ENCODE data around the gene CCR2. TPM values are rescaled to one million over a fixed set of nuclear protein-coding genes. Genes with fewer than 3 reads are reported as not detected.
"Not testable (repeated sequence)": the region's sequence is repeated elsewhere in the genome, so short reads cannot be mapped to it uniquely, and the experiment has no call there.

CCR2 gene
- total RNA-seq, 3 donors from 2014 or later = 1.2 to 3.4 (median 2.2) TPM

DNA sequence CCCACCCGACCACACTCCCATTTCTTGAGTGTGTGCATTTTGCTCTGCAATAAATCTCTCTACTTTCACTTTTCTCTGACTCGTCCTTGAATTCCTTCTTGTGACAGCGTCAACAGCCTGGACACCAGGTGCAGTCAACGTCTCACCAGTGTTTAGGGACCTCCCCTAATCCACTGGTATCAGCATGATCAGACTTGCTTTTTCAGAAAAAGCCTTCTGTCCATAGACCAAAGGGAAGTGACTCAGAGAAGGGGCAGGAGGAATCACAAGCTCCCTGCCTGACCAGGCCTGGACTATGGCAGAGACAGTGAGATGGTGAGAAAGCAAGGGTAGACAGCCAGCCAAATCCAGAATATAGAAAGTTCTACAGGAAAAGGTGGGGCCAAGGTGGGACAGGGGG lies 32.3 kb downstream of the CCR2 start:
- Histone ChIP-seq H3K9me3 (no peaks in the 10 kb centered on the region), H3K4me1 (ENCODE audit: low read depth) (peaks cover 22% of the 10 kb centered on the region), H3K36me3 (ENCODE audit: low read depth) (no peaks in the 10 kb centered on the region), H3K4me3 (no peak overlapping the region)
- ATAC-seq (peak; percentile 87), DNase-seq (peak in 1 of 3 donors; percentile 42)
- TF ChIP-seq, protein P1, sequence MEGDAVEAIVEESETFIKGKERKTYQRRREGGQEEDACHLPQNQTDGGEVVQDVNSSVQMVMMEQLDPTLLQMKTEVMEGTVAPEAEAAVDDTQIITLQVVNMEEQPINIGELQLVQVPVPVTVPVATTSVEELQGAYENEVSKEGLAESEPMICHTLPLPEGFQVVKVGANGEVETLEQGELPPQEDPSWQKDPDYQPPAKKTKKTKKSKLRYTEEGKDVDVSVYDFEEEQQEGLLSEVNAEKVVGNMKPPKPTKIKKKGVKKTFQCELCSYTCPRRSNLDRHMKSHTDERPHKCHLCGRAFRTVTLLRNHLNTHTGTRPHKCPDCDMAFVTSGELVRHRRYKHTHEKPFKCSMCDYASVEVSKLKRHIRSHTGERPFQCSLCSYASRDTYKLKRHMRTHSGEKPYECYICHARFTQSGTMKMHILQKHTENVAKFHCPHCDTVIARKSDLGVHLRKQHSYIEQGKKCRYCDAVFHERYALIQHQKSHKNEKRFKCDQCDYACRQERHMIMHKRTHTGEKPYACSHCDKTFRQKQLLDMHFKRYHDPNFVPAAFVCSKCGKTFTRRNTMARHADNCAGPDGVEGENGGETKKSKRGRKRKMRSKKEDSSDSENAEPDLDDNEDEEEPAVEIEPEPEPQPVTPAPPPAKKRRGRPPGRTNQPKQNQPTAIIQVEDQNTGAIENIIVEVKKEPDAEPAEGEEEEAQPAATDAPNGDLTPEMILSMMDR (IDR thresholded peaks at IDR 0.05) = no peak
- intact Hi-C loops (cut with DNase I, micrococcal nuclease) = no loop called here

- H3K4me1 ChIP-seq (ENCODE audit: low read depth); H3K36me3 ChIP-seq (ENCODE audit: low read depth); ATAC-seq; DNase-seq; H3K9me3 ChIP-seq; H3K4me3 ChIP-seq; intact Hi-C loops (cut with DNase I, micrococcal nuclease): not testable (repeated sequence)
These were observed 34.9 kb downstream of the CCR2 start for GRCh38 chr3:46388847-46389246.

DNA sequence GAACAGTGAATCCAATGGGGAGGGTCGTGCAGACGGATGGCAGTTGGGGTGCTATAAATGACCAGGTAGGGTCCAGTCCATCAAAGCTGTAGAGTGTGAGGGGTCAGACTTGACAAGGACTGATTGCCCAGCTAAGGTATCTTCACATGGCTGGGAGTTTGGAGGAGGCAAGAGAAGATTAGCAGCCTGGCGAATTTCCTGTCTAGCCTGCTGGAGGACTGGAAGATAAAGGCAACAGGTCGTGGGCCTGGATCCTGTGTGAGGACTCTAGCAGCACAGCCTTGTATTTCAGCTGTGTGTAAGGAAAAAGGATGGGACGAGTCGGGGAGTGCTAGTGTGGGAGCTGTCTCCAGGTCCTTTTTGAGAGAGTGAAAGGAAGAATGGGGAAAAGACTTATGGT lies 35.4 kb downstream of the CCR2 start:
- Histone ChIP-seq H3K4me3 (no peak overlapping the region), H3K9me3 (no peaks in the 10 kb centered on the region), H3K36me3 (ENCODE audit: low read depth) (no peaks in the 10 kb centered on the region), H3K4me1 (ENCODE audit: low read depth) (peaks cover 5% of the 10 kb centered on the region)
- TF ChIP-seq, protein P1 (IDR thresholded peaks at IDR 0.05) = no peak
- DNase-seq = no peak
- no peak for ATAC-seq
- intact Hi-C loops (cut with DNase I, micrococcal nuclease) = no loop called here

DNA sequence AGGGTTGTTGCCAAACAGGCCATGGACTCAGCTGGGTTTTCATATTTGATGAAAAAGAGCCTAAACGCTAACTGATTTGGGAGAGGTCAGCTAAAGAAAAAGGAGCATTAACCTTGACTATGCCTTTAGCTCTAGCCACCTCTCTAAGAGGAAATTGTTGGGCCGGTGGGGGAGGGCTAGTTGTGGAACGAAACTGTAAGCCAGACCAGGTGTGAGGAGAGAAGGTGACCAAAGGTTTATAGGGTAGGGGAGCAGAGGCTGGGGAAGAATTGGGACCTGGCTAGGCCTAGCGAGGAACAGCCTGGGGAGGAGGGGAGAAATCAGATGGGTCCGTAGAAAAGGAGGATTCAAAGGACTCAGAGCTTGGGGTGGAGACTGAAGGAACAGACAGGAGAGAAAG lies 37.6 kb downstream of the CCR2 start:
- intact Hi-C loops (cut with DNase I, micrococcal nuclease); H3K36me3 ChIP-seq (ENCODE audit: low read depth); H3K9me3 ChIP-seq; H3K4me1 ChIP-seq (ENCODE audit: low read depth); ATAC-seq; H3K4me3 ChIP-seq; DNase-seq: not testable (repeated sequence)

- no peak for ATAC-seq
- no peak for DNase-seq
- H3K4me1 ChIP-seq (ENCODE audit: low read depth) = no peaks in the 10 kb centered on the region
- intact Hi-C loops (cut with DNase I, micrococcal nuclease) = no loop called here
- no peaks in the 10 kb centered on the region for H3K9me3 ChIP-seq
- no peaks in the 10 kb centered on the region for H3K36me3 ChIP-seq (ENCODE audit: low read depth)
- TF ChIP-seq, protein P1 (IDR thresholded peaks at IDR 0.05) = no peak
- no peak overlapping the region for H3K4me3 ChIP-seq
These were observed 39.1 kb downstream of the CCR2 start for GRCh38 chr3:46393011-46393410.

GRCh38 chr3:46393554-46394434 lies 39.9 kb downstream of the CCR2 start:
- H3K9me3 ChIP-seq = no peaks in the 10 kb centered on the region
- no peaks in the 10 kb centered on the region for H3K36me3 ChIP-seq (ENCODE audit: low read depth)
- intact Hi-C loops (cut with DNase I, micrococcal nuclease) = no loop called here
- H3K4me1 ChIP-seq (ENCODE audit: low read depth) = no peaks in the 10 kb centered on the region
- peak; percentile 25 for ATAC-seq
- no peak for DNase-seq
- TF ChIP-seq, protein P1 (IDR thresholded peaks at IDR 0.05) = no peak
- no peak overlapping the region for H3K4me3 ChIP-seq
